Measurements from ENCODE around the gene CEACAM16. TPM values are rescaled to one million over a fixed set of nuclear protein-coding genes. Genes with fewer than 3 reads are reported as not detected.

The CEACAM16 gene
- total RNA-seq, 2 donors from 2014 or later = not detected

DNA sequence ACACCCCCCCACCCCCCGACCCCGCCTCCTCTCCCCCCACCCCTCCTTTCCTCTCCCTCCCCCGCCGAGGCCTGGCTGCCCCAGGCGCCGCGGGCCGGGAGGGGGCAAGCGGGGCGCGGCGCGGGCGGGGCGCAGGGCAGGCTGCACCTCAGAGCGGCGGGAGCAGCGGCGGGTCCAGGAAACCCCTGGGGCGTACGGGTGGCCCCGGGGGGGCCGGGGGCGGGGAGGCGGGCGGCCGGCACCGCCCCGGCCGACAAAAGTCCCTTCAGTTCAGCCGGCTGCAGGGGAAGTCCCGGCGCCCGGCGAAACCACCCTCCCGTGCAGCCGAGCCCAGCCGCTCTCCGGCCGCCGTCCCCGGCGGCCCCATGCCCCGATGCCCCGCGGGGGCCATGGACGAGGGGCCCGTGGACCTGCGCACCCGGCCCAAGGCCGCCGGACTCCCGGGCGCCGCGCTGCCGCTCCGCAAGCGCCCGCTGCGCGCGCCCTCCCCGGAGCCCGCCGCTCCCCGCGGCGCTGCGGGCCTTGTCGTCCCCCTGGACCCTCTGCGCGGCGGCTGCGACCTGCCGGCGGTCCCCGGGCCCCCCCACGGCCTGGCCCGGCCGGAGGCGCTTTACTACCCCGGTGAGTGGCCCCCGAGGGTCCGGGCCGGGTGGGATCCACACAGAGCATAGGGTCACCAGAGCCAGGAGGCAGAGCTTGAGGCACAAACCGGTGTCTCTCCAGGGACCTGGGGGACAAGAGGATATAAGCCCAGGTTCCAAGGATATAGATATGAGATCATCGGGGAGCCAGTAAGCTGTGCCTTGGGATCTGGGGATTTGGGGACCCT is 49.7 kb downstream of the CEACAM16 start, which contains the start of gene BCL3:
TSS of gene BCL3 (plus strand) at position 283 of the 829 bp plus-strand sequence. CDS start at position 366, 83 bp downstream.
- Histone ChIP-seq H3K9me3 (no peaks in the 10 kb centered on the region), H3K27me3 (replicated peaks; ENCODE audit: insufficient read depth) (no peaks in the 10 kb centered on the region), H3K36me3 (peaks cover 3% of the 10 kb centered on the region), H3K4me3 (peak within 1 kb of the TSS; percentile 91), H3K27ac (peak within 1 kb of the TSS; percentile 88 to 92), H3K4me1 (ENCODE audit: control insufficient read depth in 1 of 2, low read depth in 2 of 2) (peaks cover 44 to 72% of the 10 kb centered on the region in 2 donors)
- TF ChIP-seq, protein P1, sequence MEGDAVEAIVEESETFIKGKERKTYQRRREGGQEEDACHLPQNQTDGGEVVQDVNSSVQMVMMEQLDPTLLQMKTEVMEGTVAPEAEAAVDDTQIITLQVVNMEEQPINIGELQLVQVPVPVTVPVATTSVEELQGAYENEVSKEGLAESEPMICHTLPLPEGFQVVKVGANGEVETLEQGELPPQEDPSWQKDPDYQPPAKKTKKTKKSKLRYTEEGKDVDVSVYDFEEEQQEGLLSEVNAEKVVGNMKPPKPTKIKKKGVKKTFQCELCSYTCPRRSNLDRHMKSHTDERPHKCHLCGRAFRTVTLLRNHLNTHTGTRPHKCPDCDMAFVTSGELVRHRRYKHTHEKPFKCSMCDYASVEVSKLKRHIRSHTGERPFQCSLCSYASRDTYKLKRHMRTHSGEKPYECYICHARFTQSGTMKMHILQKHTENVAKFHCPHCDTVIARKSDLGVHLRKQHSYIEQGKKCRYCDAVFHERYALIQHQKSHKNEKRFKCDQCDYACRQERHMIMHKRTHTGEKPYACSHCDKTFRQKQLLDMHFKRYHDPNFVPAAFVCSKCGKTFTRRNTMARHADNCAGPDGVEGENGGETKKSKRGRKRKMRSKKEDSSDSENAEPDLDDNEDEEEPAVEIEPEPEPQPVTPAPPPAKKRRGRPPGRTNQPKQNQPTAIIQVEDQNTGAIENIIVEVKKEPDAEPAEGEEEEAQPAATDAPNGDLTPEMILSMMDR (IDR thresholded peaks at IDR 0.05) = no peak
- DNase-seq (ENCODE audit: low spot score) (no peak), ATAC-seq (ENCODE audit: insufficient number of reproducible peaks, low FRiP score, low read depth) (no peak)

DNA sequence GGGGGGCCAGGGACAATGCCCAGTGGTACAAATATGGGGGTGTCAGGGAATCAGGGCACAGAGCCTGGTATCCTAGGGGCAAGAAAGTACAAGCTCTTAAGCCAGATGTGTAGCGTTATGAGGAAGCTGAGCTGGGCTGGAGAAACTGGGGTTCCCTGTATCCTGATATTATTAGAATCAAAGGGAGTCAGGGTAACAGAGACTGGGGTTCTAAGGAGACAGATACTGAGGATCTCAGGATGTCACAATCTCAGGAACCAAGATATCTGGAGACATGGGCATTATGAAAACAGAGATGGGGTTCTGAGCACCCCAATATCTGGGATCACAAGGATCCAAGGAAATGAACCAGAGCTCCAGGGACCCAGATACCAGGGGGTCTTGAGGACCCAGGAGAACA is 50.3 kb downstream of the CEACAM16 start:
- Histone ChIP-seq H3K36me3 (peaks cover 3% of the 10 kb centered on the region), H3K27ac (peak overlapping the region; percentile 88 to 92), H3K27me3 (replicated peaks; ENCODE audit: insufficient read depth) (no peaks in the 10 kb centered on the region), H3K9me3 (no peaks in the 10 kb centered on the region), H3K4me1 (ENCODE audit: control insufficient read depth in 1 of 2, low read depth in 2 of 2) (peaks cover 44 to 72% of the 10 kb centered on the region in 2 donors), H3K4me3 (peak overlapping the region; percentile 91)
- no peak for ATAC-seq (ENCODE audit: insufficient number of reproducible peaks, low FRiP score, low read depth)
- TF ChIP-seq, protein P1 (IDR thresholded peaks at IDR 0.05) = no peak
- no peak for DNase-seq (ENCODE audit: low spot score)

DNA sequence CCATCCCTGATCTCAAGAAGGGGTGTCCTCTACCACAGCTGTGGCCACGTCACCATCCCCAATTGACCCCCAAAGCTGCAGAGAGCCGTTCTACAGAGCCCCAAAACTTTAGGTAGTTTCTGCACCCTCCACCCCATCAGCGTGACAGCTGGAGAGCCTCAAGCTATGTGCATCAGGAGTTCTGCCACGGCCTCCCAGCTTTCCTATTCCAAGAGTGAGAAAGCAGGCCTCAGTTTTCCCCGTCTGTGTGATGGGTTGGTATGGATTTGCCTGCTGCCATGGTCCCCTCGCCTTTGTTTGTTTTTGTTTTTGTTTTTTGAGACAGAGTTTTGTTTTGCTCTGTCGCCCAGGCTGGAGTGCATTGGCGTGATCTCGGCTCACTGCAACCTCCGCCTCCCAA is 51.0 kb downstream of the CEACAM16 start:
- ATAC-seq (ENCODE audit: insufficient number of reproducible peaks, low FRiP score, low read depth) (no peak), DNase-seq (ENCODE audit: low spot score) (no peak)
- Histone ChIP-seq H3K27ac (peak overlapping the region in 1 of 2 donors; percentile 92), H3K4me1 (ENCODE audit: control insufficient read depth in 1 of 2, low read depth in 2 of 2) (peaks cover 46 to 74% of the 10 kb centered on the region in 2 donors), H3K4me3 (peak overlapping the region; percentile 91), H3K27me3 (replicated peaks; ENCODE audit: insufficient read depth) (no peaks in the 10 kb centered on the region), H3K36me3 (peaks cover 3% of the 10 kb centered on the region), H3K9me3 (no peaks in the 10 kb centered on the region)
- TF ChIP-seq, protein P1 (IDR thresholded peaks at IDR 0.05) = no peak

DNA sequence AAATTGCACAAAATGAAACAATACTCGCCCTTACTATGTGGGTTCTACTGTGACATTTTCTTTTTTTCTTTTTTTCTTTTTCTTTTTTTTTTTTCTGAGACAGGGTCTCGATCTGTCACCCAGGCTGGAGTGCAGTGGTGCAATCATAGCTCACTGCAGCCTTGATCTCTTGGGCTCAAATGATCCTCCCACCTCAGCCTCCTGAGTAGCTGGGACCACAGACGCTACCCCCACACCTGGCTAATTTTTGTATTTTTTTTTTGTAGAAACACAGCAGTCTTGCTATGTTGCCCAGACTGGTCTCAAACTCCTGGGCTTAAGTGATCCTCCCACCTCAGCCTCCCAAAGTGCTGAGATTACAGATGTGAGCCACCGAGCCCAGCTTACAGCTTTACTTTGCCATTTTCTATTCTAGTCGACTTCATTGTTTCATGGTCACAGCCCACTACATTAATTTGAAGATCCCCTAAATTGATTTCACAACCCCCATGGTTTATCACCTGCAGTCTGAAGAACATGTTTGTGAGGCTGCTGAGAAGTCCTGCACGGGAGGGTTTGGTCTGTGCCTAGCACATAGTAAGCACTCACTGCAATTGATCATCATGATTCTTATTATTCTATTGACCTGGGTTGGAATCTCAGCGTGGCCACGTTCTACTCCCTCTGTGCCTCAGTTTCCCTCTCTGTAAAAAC is 53.3 kb downstream of the CEACAM16 start:
- Histone ChIP-seq H3K36me3 (peaks cover 3% of the 10 kb centered on the region), H3K4me3 (peak overlapping the region; percentile 82), H3K27ac (peak overlapping the region in 1 of 2 donors; percentile 92), H3K27me3 (replicated peaks; ENCODE audit: insufficient read depth) (no peaks in the 10 kb centered on the region), H3K9me3 (no peaks in the 10 kb centered on the region), H3K4me1 (ENCODE audit: control insufficient read depth in 1 of 2, low read depth in 2 of 2) (peaks cover 53 to 76% of the 10 kb centered on the region in 2 donors)
- no peak for ATAC-seq (ENCODE audit: insufficient number of reproducible peaks, low FRiP score, low read depth)
- TF ChIP-seq, protein P1 (IDR thresholded peaks at IDR 0.05) = no peak
- DNase-seq (ENCODE audit: low spot score) = no peak

Measured in thoracic aorta (tissue), 2 donors.